Measurements from ENCODE around the gene HYAL4. TPM values are rescaled to one million over a fixed set of nuclear protein-coding genes. Genes with fewer than 3 reads are reported as not detected.
"Not testable (repeated sequence)": the region's sequence is repeated elsewhere in the genome, so short reads cannot be mapped to it uniquely, and the experiment has no call there.

Gene HYAL4, protein sequence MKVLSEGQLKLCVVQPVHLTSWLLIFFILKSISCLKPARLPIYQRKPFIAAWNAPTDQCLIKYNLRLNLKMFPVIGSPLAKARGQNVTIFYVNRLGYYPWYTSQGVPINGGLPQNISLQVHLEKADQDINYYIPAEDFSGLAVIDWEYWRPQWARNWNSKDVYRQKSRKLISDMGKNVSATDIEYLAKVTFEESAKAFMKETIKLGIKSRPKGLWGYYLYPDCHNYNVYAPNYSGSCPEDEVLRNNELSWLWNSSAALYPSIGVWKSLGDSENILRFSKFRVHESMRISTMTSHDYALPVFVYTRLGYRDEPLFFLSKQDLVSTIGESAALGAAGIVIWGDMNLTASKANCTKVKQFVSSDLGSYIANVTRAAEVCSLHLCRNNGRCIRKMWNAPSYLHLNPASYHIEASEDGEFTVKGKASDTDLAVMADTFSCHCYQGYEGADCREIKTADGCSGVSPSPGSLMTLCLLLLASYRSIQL
- polyA plus RNA-seq (ENCODE audit: insufficient read length), result 0.05 TPM

DNA sequence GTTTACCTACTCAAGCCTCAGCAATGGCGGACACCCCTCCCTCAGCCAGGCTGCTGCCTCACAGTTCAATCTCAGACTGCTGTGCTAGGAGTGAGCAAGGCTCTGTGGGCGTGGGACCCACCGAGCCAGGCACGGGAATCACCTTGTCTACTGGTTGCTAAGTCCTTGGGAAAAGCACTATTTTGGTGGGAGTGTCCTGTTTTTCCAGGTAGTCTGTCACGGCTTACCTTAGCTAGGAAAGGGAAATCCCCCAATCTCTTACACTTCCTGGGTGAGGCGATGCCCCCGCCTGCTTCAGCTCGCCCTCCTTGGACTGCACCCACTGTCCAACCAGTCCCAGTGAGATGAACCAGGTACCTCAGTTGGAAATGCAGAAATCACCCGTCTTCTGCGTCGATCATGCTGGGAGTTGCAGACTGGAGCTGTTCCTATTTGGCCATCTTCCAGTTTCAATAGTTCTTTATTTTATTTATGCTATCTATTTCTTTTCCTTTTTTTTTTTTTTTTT, at the start of gene HYAL4:
Gene HYAL4, plus strand, starts transcription at position 458 of the 508 bp plus-strand sequence. CDS start 23,105 bp downstream, outside the sequence.
- no peak for DNase-seq (ENCODE audit: low read depth)

DNA sequence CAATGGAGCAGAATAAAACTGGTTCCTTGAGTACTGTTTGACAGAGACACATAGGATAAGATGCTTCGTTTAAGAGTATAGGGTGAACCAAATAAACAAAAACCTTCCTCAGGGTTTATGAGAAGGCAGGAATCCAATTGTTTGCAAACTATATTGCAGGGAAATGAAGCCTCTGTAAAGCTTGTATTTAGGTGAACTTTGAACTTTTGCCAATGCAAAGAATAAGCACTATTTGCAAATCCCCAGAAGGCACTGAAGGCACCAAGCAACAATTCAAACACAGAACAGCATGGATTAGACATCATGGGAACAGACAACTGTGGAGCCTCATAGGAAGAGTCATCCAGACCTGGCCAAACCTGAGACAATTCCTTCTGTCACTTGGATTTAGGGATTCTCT, 49.1 kb upstream of the HYAL4 start:
- DNase-seq (ENCODE audit: low read depth), result no peak

DNA sequence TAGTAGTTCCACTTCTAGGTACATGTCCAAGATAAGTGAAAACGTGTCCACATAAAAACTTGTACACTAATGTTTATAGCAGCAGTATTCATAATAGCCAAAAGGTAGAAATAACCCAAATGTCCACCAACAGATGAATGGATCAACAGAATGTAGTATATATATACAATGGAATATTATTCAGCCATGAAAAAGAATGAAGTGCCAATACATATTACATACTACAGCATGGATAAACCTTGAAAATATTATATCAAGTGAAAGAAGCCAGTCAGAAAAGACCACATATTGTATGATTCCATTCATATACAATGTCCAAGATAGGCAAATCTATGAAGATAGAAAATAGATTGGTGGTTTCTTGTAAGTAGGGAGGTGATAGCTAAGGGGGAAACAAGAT, 48.4 kb upstream of the HYAL4 start:
- DNase-seq (ENCODE audit: low read depth), result no peak

DNA sequence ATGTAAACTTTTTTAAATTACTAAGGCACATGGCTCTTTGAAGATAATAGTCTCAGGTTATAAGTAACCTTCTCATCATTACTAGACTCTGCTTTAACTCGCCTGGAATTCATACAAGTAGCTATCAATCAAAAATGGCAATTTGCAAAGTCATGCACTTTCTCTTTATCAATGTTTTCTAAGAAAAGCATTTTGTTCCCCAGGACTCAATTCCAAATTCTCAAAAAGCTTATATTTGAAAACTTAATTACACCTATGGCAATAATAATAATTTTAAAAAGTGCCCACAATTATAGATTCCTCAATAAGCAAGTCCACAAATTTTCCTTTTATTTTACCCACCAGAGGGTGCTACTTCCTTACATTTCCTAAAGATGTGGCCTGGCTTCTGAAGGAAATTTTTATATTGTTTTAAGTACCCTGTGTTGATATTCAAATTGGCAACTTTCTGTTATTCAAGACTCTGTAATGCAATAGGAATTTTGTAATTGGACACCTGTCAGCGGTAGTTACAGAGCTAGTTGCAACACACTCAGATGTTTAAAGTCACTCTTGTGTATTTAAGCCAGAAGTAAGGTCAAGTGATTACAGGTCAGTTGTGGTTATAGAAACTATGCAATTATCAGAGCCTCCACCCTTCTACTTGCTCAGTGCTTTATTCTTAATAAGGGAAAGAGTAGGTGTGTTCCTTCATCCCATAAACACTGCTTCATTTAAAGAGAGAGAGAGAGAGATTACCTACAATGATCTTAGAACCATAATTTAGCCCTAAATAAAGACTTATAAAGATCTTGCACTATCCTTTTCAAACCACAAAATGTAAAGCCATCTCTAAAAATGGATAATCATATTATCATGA, 47.1 kb upstream of the HYAL4 start:
- DNase-seq (ENCODE audit: low read depth), result peak; percentile 26

DNA sequence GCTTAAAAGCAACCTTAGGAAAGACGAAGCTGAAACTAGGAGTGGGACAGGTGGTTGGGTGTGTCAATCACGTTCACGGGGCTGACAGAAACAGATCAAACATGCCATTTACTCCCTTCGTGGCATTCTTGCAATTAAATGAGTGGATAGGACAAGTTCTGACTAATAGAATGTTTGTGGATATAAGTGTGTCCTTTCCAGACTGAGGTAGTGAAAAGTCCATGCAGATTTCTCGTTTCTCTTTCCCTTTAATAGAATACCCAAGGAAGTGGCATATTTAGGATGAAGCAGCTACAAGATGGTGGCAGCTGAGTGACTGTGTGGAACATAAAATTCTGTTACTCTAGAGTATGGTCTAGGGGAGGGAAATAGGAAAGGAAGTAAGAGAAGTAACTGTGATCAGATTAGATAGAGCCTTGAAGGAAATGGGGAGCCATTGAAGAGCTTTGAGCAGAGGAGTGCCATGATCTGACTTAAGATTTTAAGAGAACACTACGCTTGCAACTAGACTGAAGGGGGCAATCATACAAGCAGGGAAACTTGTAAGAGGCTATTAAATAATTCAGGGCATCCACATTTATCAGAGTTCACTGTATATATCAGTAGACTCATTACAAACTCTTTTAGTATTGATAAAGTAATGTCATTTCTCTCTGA, 46.3 kb upstream of the HYAL4 start:
- no peak for DNase-seq (ENCODE audit: low read depth)

DNA sequence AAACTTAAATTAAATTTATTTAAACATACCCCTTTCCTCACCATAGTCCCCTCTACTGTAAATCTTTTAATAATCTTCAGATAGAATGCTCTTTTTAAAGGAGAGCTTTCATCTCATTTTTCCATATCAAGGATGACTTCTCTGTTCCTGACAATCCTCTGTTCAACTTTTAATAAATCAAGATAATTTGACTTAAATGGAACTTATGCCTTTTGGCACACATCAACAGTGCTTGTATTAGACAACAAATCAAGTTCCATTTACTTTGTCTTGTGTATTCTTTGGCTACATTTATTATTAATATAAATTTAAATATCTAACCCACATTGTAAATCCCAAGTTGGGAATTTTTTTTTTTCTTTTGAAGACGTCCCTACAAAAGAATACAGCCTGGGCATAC, 42.7 kb upstream of the HYAL4 start:
- DNase-seq (ENCODE audit: low read depth), result no peak

DNA sequence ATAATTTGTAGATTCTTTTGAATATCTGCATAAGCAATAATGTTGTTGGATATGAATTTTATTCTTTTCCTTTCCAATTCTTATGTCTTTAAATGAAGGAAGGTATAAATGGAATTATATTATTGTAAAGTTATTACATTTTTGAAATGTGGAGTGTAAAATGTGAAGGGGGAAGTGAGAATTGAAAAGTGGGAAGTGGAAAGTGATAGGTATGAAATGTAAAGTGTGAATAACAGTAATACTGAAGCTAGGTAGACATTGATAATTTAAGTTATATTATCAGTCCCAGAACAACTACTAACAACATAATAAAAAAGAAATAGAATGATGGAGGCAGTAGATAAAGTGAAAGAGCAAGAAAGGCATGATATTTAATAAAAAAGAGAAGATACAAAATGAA, 39.7 kb upstream of the HYAL4 start:
- DNase-seq (ENCODE audit: low read depth), result no peak

DNA sequence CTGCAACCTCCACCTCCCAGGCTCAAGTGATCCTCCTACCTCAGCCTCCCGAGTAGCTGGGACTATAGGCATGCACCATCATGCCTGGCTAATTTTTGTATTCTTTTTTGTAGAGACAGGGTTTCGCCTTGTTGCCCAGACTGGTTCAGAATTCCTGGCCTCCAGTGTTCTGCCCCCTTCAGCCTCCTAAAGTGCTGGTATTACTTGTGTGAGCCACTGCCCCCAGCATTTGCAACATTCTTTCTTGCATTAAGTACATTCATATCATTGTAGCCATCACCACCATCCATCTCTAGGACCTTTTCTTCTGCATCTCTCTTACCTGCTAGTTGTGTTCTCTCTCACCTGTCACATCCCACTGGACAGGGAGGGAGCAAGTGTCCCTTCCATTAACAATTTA, 35.5 kb upstream of the HYAL4 start:
- DNase-seq (ENCODE audit: low read depth), result no peak

DNA sequence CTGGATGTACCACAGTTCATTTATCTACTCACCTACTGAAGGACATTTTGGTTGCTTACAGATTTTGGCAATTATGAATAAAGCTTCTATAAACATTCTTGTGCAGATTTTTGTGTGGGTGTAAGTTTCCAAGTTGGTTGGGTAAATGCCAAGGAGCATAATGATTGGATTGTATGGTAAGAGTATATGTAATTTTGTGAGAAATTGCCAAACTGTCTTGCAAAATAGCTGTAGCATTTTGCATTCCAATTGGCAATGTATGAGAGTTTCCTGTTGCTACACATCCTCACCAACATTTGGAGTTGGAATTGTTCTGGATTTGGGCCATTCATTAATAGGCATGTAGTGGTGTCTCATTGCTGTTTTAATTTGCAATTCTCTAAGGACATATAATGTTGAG, 33.9 kb upstream of the HYAL4 start:
- DNase-seq (ENCODE audit: low read depth), result no peak

DNA sequence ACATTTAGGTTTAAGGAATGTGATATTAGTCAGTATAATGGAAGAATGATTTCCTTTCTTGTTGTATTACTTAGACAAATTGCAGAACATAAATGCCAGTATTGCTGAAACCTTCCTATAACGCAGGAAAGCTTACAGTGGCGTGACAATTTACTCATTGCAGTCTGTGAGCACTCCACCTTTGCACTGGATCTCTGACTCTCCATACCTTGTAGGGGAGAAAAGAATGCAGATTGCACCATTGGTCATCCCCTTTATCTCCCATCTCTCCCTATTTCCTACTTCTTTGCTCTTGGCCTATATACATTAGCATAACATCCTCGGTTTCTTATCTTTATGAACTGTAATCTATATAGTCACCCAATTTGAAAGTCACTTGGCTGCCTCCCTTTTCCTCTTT, 28.1 kb upstream of the HYAL4 start:
- DNase-seq (ENCODE audit: low read depth), result no peak

DNA sequence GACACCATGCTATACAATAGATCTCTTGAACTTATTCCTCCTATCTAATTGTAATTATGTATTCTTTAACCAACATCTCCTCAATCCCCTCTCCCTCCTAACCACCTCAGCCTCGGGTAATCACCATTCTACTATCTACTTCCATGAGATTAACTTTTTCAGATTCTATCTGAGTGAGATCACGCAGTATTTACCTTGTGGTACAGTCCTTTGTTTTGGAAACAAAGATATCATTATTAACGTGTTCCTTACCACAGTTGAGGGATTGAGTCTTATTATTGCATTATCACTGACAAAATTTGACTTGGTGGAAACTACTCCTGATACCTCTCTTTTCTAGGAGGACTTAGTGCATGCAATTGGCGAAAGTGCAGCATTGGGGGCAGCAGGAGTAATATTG, 26.0 kb upstream of the HYAL4 start:
- DNase-seq (ENCODE audit: low read depth), result no peak

DNA sequence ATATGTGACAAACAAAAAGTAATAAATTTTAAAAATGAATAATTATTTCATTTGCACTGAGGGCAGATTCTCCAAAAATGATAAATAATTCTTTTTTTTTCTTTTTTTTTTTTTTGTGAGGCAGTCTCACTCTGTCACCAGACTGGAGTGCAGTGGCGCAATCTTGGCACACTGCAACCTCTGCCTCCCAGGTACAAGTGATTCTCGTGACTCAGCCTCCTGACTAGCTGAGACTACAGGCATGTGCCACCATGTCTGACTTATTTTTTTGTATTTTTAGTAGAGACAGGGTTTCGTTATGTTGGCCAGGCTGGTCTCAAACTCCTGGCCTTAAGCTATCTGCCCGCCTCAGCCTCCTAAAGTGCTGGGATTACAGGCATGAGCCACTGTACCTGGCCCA, 25.2 kb upstream of the HYAL4 start:
- not testable (repeated sequence) for DNase-seq (ENCODE audit: low read depth)

DNA sequence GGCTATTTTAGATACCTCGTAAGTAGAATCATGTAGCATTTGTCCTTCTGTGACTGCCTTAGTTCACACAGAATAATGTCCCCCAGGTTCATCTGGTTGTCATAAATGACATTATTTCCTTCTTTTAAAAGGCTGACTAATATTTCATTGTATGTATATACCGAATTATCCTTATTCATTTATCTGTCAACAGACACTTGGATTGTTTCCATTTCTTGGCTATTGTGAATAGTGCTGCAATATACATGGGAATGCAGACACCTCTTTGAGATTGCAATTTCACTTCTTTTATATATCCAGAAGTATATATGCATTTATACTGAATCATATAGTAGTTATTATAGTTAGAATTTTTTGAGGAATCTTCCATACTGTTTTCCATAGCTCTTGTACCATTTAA, 24.1 kb upstream of the HYAL4 start:
- no peak for DNase-seq (ENCODE audit: low read depth)

DNA sequence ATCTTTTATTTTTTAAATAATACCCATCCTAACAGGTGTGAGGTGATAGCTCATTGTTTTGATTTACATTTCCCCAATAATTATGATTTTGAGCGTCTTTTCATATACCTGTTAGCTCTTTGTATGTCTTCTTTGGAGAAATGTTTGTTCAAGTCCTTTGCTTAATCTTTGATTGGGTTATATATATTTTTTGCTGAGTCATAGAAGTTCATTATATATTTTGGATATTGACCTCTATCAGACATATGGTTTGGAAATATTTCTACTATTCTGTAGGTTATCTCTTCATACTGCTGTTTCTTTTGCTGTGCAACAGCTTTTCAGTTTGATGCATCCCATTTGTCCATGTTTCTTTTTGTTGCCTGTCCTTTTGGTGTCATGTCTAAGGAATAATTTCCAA, 23.6 kb upstream of the HYAL4 start:
- no peak for DNase-seq (ENCODE audit: low read depth)

DNA sequence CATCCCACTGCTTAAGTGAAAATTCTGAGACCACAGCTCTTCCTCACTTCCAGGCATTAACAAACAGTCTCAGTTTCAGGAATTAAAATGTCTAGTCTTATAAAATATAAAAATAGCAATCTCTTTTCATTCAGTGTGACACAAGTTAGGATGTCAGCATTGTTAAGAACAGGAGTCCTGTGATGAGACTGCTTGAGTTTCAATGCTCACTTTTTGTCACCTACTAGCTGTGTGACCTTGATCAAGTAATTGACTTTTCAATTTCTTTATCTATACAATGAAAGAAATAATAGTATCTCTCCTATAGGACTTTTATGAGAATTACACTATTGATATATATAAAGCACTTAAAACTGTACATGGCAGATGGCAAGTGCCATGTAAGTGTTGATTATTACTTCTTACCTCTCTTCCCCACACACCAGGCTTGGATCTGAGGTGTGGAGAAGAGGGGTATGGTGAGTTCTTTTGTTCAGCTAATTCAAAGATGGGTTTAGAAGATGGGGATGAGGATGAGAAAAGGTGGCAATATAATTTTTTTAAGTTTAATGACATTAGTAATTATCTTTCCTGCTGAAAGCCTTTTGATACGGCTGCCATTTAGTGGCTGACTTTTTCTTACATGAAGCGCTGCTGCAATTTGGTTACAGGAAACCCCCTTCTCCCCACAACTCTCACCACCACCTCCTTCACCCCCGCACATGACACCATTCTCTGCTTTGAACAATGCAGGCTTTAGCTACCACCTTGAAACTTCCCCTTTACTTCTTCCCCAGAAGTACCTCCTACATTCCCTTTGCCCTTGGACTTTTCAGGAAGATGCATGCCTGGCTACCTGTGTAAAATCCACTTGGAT, 20.8 kb upstream of the HYAL4 start:
- DNase-seq (ENCODE audit: low read depth), result no peak

DNA sequence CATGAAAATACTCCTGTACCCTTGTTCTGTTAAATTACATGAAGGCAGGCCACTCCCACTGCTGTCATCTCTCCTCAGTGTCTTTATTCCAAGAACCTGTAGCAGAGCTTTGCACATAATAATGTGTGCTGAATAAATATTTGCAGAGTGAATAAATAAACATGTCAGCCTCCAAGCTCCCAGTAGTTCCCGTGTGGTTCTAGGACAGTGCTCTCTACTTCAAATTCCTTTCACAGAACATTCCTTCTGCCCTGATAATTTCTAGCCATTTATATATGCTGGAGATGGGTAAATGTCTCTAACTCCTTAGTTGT, 20.3 kb upstream of the HYAL4 start:
- DNase-seq (ENCODE audit: low read depth), result no peak

DNA sequence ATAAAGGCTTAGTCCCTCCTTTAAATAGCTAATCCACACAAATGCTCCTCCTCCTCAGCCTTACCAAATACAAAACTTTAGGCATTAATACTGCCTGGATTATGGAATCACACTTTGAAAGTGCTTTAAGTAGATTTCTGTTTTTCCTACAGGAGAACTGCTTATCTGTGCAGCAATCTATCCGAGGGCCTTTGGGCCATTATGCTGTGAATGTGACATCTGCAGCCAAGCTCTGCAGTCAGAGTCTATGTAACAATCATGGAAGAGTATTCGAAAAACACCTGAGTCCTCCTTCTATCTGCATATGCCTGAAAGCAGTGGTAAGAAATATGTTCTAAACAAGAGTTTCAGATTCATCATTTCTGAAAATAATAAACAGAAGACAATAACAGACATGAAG, 16.2 kb upstream of the HYAL4 start:
- no peak for DNase-seq (ENCODE audit: low read depth)

DNA sequence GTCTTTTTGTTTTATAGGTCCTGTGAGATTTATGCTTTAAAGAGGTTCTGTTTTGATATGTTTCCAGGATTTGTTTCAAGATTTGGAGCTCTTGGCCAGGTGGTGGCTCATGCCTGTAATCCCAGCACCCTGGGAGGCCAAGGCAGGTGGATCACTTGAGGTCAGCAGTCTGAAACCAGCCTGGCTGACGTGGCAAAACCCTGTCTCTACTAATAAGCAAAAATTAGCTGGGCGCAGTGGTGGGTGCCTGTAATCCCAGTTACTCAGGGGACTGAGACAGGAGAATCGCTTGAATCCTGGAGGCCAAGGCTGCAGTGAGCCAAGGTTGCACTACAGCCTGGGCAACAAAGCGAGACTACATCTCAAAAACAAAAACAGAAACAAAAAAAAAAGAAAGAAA, 8.3 kb upstream of the HYAL4 start:
- DNase-seq (ENCODE audit: low read depth), result no peak

DNA sequence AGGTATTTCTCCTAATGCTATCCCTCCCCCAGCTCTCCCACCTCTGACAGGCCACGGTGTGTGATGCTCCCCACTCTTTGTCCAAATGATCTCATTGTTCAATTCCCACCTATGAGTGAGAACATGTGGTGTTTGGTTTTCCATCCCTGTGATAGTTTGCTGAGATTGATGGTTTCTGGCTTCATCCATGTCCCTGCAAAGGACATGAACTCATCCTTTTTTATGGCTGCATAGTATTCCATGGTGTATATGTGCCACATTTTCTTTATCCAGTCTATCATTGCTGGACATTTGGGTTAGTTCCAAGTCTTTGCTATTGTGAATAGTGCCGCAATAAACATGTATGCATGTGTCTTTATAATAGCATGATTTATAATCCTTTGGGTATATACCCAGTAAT, 5.9 kb upstream of the HYAL4 start:
- DNase-seq (ENCODE audit: low read depth), result not testable (repeated sequence)

DNA sequence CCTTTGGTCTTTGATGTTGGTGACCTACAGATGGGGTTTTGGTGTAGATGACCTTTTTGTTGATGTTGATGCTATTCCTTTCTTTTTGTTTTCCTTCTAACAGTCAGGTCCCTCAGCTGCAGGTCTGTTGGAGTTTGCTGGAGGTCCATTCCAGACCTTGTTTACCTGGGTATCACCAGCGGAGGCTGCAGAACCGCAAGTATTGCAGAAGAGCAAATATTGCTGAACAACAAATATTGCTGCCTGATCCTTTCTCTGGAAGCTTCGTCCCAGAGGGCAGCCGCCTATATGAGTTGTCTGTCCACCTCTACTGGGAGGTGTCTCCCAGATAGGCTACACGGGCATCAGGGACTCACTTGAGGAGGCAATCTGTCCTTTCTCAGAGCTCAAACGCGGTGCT, 827 bp upstream of the HYAL4 start:
- not testable (repeated sequence) for DNase-seq (ENCODE audit: low read depth)

DNA sequence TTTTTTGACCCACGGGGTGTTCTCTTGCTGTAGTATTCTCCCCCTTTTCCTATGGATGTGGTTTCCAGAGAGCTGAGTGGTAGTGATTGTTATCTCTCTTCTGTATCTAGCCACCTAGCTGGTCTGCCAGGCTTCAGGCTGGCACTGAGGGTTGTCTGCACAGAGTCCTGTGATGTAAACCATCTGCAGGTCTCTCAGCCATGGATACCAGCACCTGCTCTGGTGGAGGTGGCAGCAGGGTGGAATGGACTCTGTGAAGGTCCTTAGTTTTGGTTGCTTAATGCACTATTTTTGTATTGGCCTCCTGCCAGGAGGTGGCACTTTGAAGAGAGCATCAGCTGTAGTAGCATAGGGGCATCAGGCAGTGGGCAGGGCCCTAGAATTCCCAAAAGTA, 851 bp downstream of the HYAL4 start:
- DNase-seq (ENCODE audit: low read depth), result no peak

Measured in forelimb muscle (tissue), 1 donor.